Measurements from ENCODE around the gene C17orf113. TPM values are rescaled to one million over a fixed set of nuclear protein-coding genes. Genes with fewer than 3 reads are reported as not detected.

The C17orf113 gene
- total and polyA plus RNA-seq, 12 donors: 0.14 to 1.1 (median 0.60) TPM

DNA sequence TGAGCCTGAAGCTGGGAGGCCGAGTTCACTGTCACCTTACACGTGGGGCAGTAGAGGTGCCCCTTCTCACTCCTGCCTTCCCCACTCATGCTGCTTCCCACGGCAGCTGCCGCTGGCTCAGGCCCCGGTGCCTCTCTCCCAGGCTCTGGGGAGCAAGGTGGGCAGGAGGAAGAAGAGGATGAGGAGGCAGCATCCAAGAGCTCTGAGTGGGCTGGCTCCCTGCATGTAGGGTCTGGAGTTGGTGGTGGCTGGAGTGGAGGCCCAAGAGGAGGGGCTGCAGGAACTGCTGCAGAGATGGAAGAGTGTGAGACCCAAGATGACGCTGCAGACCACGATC lies 21.6 kb downstream of the C17orf113 start:
- DNase-seq: no peak
- H3K27me3 ChIP-seq: no peaks in the 10 kb centered on the region
- H3K4me1 ChIP-seq (replicated peaks in 1 of 2): peaks cover 3 to 16% of the 10 kb centered on the region in 2 donors
- H3K4me3 ChIP-seq: no peak overlapping the region
- H3K36me3 ChIP-seq (replicated peaks in 1 of 2): peaks cover 0 to 6% of the 10 kb centered on the region in 2 donors
- WGBS, 4 donors: 68 to 89% (median 77%) methylated on average over 4 to 7 of the region's 7 CpGs
- H3K27ac ChIP-seq: no peak overlapping the region
- TF ChIP-seq POLR2A (IDR thresholded peaks at IDR 0.05): no peak
- TF ChIP-seq, protein P1, sequence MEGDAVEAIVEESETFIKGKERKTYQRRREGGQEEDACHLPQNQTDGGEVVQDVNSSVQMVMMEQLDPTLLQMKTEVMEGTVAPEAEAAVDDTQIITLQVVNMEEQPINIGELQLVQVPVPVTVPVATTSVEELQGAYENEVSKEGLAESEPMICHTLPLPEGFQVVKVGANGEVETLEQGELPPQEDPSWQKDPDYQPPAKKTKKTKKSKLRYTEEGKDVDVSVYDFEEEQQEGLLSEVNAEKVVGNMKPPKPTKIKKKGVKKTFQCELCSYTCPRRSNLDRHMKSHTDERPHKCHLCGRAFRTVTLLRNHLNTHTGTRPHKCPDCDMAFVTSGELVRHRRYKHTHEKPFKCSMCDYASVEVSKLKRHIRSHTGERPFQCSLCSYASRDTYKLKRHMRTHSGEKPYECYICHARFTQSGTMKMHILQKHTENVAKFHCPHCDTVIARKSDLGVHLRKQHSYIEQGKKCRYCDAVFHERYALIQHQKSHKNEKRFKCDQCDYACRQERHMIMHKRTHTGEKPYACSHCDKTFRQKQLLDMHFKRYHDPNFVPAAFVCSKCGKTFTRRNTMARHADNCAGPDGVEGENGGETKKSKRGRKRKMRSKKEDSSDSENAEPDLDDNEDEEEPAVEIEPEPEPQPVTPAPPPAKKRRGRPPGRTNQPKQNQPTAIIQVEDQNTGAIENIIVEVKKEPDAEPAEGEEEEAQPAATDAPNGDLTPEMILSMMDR (IDR thresholded peaks at IDR 0.05): no peak
- H3K9me3 ChIP-seq (replicated peaks in 1 of 3): no peaks in the 10 kb centered on the region
- intact Hi-C loops (cut with DNase I): loop anchor here (5.0 kb wide), 2 partner anchors 84 to 89 kb away; partner anchors contain the start of gene DHX58 (in 1 of the 2)

DNA sequence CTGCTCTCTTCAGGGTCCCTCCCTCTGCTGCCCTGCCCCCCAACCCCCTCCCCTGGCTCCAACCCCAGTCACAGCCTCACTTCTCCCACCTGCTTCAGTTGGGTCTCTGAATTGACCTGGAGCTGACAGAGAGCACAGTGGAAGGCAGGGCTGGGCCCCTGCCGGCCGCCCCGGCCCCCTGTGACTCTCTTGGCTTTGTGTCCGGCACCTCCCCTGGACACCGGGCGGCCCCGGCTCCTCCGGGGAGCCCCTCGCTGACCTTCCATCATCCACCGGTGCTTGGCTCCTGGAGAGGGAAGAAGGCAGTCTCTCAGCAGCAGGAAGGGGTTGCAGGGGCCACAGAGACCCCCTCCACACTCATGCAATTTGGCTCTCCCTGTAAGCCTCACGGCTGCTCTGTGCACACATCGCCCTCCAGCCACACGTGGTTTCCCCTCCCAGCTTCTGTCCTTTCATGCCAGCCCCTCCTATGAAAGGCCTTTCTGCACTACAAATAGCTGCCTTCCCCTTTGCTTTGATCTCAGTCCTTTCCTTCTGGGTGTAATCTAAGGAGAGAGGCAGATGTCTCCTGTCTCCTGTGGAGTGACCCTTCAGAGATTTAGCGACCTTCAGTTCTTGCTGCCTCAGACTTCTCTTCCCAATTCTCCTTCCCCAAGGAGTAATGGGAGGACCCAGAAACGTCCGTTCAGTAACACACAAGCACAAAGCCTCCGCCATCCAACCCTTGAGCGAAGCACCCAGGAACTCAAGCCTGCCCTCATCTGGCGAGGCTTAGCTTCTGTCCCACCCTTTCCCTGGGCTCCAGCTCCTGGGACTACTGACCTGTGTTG lies 22.2 kb downstream of the C17orf113 start:
- H3K4me1 ChIP-seq (replicated peaks in 1 of 2): peaks cover 3 to 16% of the 10 kb centered on the region in 2 donors
- no peak overlapping the region for H3K27ac ChIP-seq
- H3K27me3 ChIP-seq: no peaks in the 10 kb centered on the region
- WGBS, 4 donors: 58 to 67% (median 60%) methylated on average over 9 to 19 of the region's 19 CpGs
- H3K9me3 ChIP-seq (replicated peaks in 1 of 3): no peaks in the 10 kb centered on the region
- peaks cover 0 to 12% of the 10 kb centered on the region in 2 donors for H3K36me3 ChIP-seq (replicated peaks in 1 of 2)
- DNase-seq: no peak
- intact Hi-C loops (cut with DNase I): loop anchor here (5.0 kb wide), 2 partner anchors 84 to 89 kb away; partner anchors contain the start of gene DHX58 (in 1 of the 2)
- TF ChIP-seq POLR2A (IDR thresholded peaks at IDR 0.05): no peak
- TF ChIP-seq, protein P1 (IDR thresholded peaks at IDR 0.05): no peak
- H3K4me3 ChIP-seq: no peak overlapping the region

- WGBS, 4 donors: 40 to 80% (median 68%) methylated on average over 1 to 5 of the region's 5 CpGs; no CpG with 5 or more reads in 1 of the 4 donors
- DNase-seq: no peak
- TF ChIP-seq, protein P1 (IDR thresholded peaks at IDR 0.05): no peak
- TF ChIP-seq POLR2A (IDR thresholded peaks at IDR 0.05): no peak
These were observed 22.9 kb downstream of the C17orf113 start for GRCh38 chr17:42027590-42027889.

DNA sequence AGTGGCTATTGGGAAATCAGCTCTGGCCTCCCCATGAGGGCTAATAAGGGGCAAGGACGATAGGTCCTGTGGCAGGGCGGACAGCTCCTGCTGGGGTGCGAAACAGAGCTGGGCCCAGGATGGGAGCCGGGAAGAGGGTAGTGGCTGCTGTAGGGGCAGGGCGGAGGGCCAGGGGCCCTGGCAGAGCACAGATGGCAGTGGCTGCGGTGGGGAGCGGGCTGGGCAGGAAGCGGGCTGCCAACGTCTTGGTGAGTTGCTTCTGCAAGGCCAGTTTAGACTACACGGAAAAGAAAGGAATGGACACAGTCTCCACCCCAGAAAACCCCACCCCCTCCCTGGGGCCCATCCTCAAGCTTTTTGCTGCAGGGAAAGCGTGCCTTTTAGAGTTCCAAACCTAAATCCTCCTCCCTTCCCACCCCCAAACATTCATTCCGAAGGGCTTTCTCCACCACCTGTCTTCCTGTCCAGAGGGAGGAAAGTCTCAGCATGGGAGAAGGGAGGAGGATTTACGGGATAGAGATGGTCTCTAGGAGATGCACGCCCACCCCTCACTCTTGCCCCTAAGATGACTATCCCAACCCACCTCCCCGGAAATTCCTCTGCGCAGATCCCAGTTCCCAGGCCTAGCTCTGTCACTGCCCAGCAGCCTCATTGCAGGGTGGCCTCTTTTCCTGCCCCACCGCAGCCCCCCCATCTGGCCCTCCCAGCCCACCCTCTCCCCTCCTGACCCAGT lies 23.4 kb downstream of the C17orf113 start:
- Histone ChIP-seq H3K27me3 (no peaks in the 10 kb centered on the region), H3K4me1 (replicated peaks in 1 of 2) (peaks cover 3 to 16% of the 10 kb centered on the region in 2 donors), H3K36me3 (replicated peaks in 1 of 2) (peaks cover 0 to 24% of the 10 kb centered on the region in 2 donors), H3K9me3 (replicated peaks in 1 of 3) (no peaks in the 10 kb centered on the region), H3K4me3 (no peak overlapping the region), H3K27ac (no peak overlapping the region)
- DNase-seq: no peak
- intact Hi-C loops (cut with DNase I): loop anchor here (5.0 kb wide), 2 partner anchors 85 to 90 kb away; partner anchors contain the start of gene DHX58 (in 1 of the 2)
- 47 to 59% (median 51%) methylated on average over 7 to 17 of the region's 17 CpGs for WGBS, 4 donors
- no peak for TF ChIP-seq POLR2A (IDR thresholded peaks at IDR 0.05)
- TF ChIP-seq, protein P1 (IDR thresholded peaks at IDR 0.05): no peak

More at GRCh38 chr17:42027590-42027889, 22.9 kb downstream of the C17orf113 start:
- Histone ChIP-seq H3K36me3 (replicated peaks in 1 of 2) (peaks cover 0 to 19% of the 10 kb centered on the region in 2 donors), H3K4me1 (replicated peaks in 1 of 2) (peaks cover 3 to 16% of the 10 kb centered on the region in 2 donors), H3K27ac (no peak overlapping the region), H3K9me3 (replicated peaks in 1 of 3) (no peaks in the 10 kb centered on the region), H3K27me3 (no peaks in the 10 kb centered on the region), H3K4me3 (no peak overlapping the region)
- intact Hi-C loops (cut with DNase I): loop anchor here (5.0 kb wide), 2 partner anchors 85 to 90 kb away; partner anchors contain the start of gene DHX58 (in 1 of the 2)
